HCT116 (cell line): ENCODE measurements around the gene HSF4.

Experiments used
- ATF3 ChIP-seq: IDR thresholded peaks from 2 replicates; pipeline ENCODE4 v1.6.1; 2012
- CEBPB ChIP-seq: IDR thresholded peaks from 2 replicates; pipeline ENCODE4 v1.6.1; 2012; ENCODE audit warnings: low read depth
- CTCF ChIP-seq, 3 experiments: fragments of 200-600 bp in 1 of 3; sonication (generic) in 1 of 3; IDR thresholded peaks in 2 of 3; conservative IDR thresholded peaks in 1 of 3; 2 replicates each; pipeline ENCODE4 v1.5.1; 2012 to 2017; ENCODE audit warnings: low read depth in 2 of 3, low read length in 2 of 3, antibody characterized with exemption in 1 of 3, borderline replicate concordance in 1 of 3, control low read depth in 1 of 3, mild to moderate bottlenecking in 1 of 3, mixed read lengths in 1 of 3, mixed run types in 1 of 3, moderate library complexity in 1 of 3; ENCODE audit not compliant: insufficient read depth in 1 of 3
- POLR2A ChIP-seq: IDR thresholded peaks from 2 replicates; pipeline ENCODE4 v1.7.0; 2011; ENCODE audit warnings: borderline replicate concordance; ENCODE audit not compliant: insufficient read depth, insufficient read length; ENCODE audit errors: extremely low read depth
- POLR2AphosphoS5 ChIP-seq: IDR thresholded peaks from 2 replicates; pipeline ENCODE4 v1.6.1; 2011; ENCODE audit warnings: mild to moderate bottlenecking, low read depth, low read length, moderate library complexity
- REST ChIP-seq: IDR thresholded peaks from 2 replicates; pipeline ENCODE4 v1.6.1; 2012; ENCODE audit warnings: low read depth
- SP1 ChIP-seq: IDR thresholded peaks from 2 replicates; pipeline ENCODE4 v1.6.1; 2012; ENCODE audit warnings: low read depth
- TCF7L2 ChIP-seq: IDR thresholded peaks from 2 replicates; pipeline ENCODE4 v1.7.0; 2011; ENCODE audit warnings: borderline replicate concordance, inconsistent platforms; ENCODE audit not compliant: insufficient read depth, insufficient read length; ENCODE audit errors: extremely low read depth
- TF ChIP-seq, protein P1 (sequence below): IDR thresholded peaks from 2 replicates; pipeline ENCODE4 v1.6.1; 2012

GRCh38 chr16:67114793-67115192, 49.8 kb upstream of the HSF4 start:
- TF ChIP-seq, protein P1, sequence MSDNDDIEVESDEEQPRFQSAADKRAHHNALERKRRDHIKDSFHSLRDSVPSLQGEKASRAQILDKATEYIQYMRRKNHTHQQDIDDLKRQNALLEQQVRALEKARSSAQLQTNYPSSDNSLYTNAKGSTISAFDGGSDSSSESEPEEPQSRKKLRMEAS = no peak
- TF ChIP-seq CTCF (IDR thresholded peaks at IDR 0.05 in 2 of 3, conservative IDR thresholded peaks at IDR 0.05 in 1 of 3; ENCODE audit: borderline replicate concordance in 1 of 3, insufficient read depth in 1 of 3, low read depth in 2 of 3, low read length in 2 of 3) (no peak), CEBPB (no peak), ATF3 (no peak), POLR2A (no peak), SP1 (no peak), TCF7L2 (no peak), REST (no peak), POLR2AphosphoS5 (no peak)
